KBM-7 (cell line): ENCODE data around the gene KCNQ4.
A peak's percentile ranks its signal among the peaks of the same experiment; 100 is the strongest.

Experiments used
- DNase-seq: peaks from one replicate; pipeline ENCODE4 v3.0.0-alpha.2; 2015
- in situ Hi-C: fragments of 300-500 bp; cut with MboI; formaldehyde crosslinking; loops from 2 replicates; pipeline ENCODE4 v1.14.3; 2020; ENCODE audit warnings: low sequenced_read_pairs, low pct_unique_long_range_greater_than_20kb, mixed read lengths

The KCNQ4 gene

GRCh38 chr1:40788561-40789341, 5.2 kb downstream of the KCNQ4 start:
- in situ Hi-C loops: no loop called here
- no peak for DNase-seq

DNA sequence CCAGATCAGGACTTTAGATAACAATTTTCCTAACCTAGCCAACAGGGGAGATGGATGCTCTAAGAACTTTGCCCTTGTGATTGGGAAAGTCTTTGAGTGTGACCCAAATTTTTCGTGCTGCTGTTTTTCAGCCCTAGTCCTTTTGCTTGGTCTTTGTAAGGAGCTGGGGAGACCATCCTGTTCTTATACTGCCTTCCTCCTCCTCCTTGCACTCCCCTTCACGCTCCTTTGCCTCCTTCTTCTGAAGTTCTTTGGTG, 5.7 kb downstream of the KCNQ4 start:
- in situ Hi-C loops: no loop called here
- no peak for DNase-seq

DNA sequence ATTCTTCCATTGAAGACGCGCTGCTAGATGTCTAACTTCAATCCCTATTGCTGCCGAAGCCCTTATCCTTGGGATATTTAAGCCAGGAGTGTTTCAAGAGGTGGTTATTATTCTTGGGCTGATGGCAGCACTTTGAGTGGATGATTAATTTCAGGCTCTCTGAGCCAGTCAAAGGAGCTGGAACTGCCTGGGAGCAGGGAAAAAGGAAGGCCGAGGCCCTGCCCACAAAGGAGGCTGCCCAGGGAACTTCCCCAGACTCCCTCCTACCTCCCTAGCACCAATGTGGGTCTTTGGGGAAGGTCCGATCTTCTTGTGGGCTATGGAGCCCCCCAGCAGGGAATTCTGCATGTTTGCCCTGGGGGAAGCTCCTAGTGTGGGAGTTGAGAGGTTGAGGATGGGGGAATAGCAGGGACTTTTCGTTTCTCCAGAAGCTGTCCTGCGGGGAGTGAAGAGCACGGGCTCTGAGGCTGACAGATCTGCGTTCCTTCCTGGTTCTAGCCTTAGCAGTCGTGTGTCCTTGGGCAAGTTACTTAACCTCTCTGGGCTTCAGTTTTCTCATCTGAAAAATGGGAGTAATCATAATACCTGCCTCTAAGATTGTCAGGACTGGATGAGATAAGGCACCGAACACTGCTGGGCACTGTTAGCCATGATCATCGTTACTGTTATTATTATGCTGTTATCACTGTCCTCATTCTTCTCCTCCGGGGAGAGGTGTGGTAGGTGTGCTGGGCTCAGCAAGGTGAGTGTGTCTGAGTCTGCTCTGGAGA, 6.3 kb downstream of the KCNQ4 start:
- in situ Hi-C loops: no loop called here
- no peak for DNase-seq

- DNase-seq: no peak
- in situ Hi-C loops: no loop called here
Observed at GRCh38 chr1:40792036-40792435, 8.4 kb downstream of the KCNQ4 start.

GRCh38 chr1:40793617-40794016, 10.0 kb downstream of the KCNQ4 start:
- no peak for DNase-seq
- in situ Hi-C loops: no loop called here

DNA sequence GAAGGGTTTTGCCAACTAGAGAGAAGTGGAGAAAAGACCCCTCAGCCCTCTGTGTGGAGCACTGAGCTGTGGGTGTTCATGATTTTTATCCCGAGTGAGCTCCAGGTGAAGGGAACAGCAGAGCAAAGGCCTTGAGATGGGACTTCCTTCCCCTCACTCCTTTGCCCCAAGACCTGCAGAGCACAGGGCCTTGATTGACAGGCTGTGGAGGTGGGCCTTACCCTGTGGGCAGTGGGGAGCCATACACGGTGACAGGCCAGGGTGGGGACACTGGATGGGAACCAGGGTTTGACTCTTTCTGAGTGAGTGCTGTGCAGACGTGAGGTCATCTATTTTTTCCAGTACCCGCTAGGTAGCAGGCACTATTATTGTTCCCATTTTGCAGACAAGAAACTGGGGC, 10.5 kb downstream of the KCNQ4 start:
- in situ Hi-C loops: no loop called here
- no peak for DNase-seq

GRCh38 chr1:40794974-40795715, 11.6 kb downstream of the KCNQ4 start:
- in situ Hi-C loops: no loop called here
- no peak for DNase-seq

DNA sequence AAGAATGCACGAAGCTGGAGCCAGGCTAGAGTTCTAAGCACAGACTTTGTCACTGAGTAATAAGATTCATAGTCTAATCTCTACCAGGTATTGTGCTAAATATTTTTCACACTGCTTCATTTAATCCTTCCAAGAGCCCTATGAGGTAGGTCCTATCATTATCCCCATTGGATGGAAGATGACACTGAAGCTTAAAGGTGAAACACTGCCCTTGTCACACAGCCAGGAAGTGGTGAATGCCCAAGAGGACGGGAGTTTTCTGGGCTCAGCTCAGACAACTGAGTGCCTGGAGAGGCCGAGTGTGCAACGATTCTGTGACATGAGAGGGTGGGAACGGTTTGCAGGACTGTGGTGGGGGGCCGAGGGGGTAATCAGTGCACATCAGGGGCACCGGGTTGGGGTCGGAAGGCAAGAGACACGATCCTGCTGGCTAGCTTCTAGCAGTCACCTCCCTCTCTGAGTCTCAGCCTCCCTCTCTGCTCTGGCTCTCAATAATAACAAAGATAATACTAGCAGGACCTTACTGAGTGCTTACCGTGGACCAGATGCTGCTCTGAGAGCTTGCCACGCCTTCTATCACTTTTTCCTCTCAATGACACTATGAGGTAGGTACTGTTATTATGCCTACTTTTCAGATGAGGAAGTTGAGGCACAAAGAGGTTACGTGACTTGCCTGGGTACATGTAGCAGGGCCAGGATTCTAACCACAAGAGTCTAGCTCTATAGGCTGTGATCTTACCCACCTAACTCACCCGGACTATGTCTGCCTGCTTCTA, 12.4 kb downstream of the KCNQ4 start:
- in situ Hi-C loops: no loop called here
- DNase-seq: no peak

GRCh38 chr1:40796939-40797667, 13.5 kb downstream of the KCNQ4 start:
- no peak for DNase-seq
- in situ Hi-C loops: no loop called here

DNA sequence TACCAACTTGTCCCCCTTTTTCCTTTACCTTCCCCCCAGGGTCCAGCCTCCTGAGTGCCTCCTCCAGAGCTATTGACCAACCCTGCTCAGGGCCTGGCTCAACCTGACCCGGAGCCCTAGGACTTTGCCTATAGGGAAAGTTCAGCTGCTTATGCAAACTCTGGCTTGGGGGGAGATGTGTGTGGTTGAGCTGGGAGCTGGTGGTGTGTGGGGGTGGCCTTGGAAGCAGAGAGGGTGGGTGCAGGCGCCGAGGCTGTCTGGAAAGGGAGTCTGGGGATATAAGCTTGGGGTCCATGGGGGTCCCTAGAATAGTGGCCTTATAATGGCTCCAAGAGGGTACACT, 14.1 kb downstream of the KCNQ4 start:
- in situ Hi-C loops: no loop called here
- no peak for DNase-seq

GRCh38 chr1:40798366-40799281, 15.0 kb downstream of the KCNQ4 start:
- in situ Hi-C loops: no loop called here

DNA sequence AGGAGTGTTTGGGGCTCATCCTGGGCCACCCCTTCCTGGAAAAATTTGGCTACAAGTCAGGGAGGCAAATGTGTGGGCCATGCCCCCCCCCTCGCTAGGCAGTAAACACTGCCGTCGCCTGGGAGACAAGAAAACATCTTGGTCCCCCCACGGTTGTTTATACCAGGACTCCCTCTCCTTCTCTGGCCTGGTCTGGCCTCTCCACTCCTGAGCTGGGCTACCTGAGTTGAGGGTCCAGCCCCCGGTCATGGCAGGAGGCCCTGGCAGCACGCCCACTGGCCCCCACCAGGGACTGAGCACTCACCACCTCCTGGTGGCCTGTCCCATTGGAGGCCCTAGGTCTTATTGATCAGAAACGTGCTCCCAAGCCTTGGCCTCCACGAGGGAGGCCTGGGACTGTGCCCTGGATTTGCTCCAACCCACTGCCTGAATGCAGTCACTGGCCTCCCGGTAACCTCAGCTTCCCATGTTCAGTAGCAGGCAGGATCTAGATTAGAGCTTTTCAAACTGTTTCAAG, 15.8 kb downstream of the KCNQ4 start:
- in situ Hi-C loops: no loop called here
- no peak for DNase-seq

More at GRCh38 chr1:40798366-40799281, 15.0 kb downstream of the KCNQ4 start:
- DNase-seq: no peak

- DNase-seq: no peak
- in situ Hi-C loops: no loop called here
Observed at GRCh38 chr1:40801742-40802077, 18.1 kb downstream of the KCNQ4 start.

DNA sequence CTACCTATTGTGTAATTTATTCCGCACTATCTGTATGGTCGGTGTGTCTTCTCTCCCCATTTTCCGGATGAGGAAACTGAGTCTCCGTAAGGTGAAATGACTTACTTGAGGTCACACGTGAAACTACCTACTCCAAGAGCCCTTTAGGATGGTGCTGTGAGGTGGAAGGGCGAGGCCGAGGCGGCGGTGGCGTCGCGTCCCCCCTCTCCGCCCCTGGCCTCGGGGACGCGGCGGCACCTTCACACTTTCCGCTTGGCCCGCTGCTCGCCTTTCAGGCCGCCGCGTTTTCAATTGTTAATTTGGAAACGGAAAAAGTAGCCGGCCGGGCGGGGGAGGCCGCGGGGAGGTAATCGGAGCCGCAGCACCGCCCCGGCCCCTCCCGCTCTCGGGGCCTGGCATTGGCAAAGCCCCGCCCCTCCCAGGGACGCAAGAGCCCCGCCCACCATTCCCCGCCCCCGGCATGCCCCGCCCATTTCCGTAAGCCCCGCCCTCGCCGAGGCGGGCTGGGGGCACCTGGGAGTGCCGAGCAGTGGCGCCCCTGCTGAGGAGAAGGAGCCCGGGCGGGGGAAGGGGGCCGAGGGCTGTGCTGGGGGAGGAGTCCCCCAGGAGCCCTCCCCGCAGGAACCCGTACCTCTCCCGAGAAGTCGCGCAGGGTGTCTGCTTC, 18.6 kb downstream of the KCNQ4 start:
- in situ Hi-C loops: no loop called here
- DNase-seq: peak; percentile 83

DNA sequence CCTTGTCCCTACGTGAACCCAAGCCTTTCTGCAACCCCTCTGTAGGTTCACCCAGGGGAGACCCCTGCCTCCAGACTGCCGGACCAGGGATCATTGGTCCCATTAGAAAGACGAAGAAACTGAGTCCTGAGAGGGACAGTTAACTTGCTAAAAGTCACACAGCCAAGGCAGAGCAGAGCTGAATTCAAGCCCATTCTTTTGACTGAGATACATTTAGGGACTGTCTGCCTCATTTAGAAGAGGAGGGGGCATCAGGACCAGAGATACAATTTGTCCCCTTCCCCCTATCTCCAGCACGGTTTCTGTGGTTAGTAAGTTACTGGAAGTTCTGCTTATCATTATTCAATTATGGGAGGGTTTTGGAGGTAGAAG, 19.1 kb downstream of the KCNQ4 start:
- in situ Hi-C loops: no loop called here
- peak; percentile 35 for DNase-seq

- DNase-seq: no peak
Observed at GRCh38 chr1:40803447-40803846, 19.9 kb downstream of the KCNQ4 start.

GRCh38 chr1:40803902-40804301, 20.3 kb downstream of the KCNQ4 start:
- in situ Hi-C loops: no loop called here

More at GRCh38 chr1:40803447-40803846, 19.9 kb downstream of the KCNQ4 start:
- in situ Hi-C loops: no loop called here

More at GRCh38 chr1:40803902-40804301, 20.3 kb downstream of the KCNQ4 start:
- DNase-seq: no peak
